HepG2 (cell line): Measurements from ENCODE around the gene DHX16. TPM values are rescaled to one million over a fixed set of nuclear protein-coding genes. Genes with fewer than 3 reads are reported as not detected.

Experiments used
- BCLAF1 ChIP-seq: fragments of 450-650 bp; IDR thresholded peaks from 2 replicates; pipeline ENCODE4 v1.6.1; 2017; ENCODE audit warnings: mild to moderate bottlenecking
- BRCA1 ChIP-seq: sonication (generic); formaldehyde crosslinking; IDR thresholded peaks from 2 replicates; pipeline ENCODE4 v1.4.0; 2020; ENCODE audit warnings: missing genetic modification reagents
- ELK4 ChIP-seq: sonication (generic); formaldehyde crosslinking; IDR thresholded peaks from 2 replicates; pipeline ENCODE4 v1.9.0; 2021; ENCODE audit warnings: missing genetic modification reagents, borderline replicate concordance
- HNF4A ChIP-seq: sonication (generic); formaldehyde crosslinking; IDR thresholded peaks from 2 replicates; pipeline ENCODE4 v1.4.0; 2020; ENCODE audit warnings: missing genetic modification reagents
- MYC ChIP-seq: sonication (generic); formaldehyde crosslinking; IDR thresholded peaks from 2 replicates; pipeline ENCODE4 v1.9.0; 2021; ENCODE audit warnings: missing genetic modification reagents, borderline replicate concordance
- NFYC ChIP-seq: IDR thresholded peaks from 2 replicates; pipeline ENCODE4 v1.6.1; 2016; ENCODE audit warnings: missing genetic modification reagents, missing compliant biosample characterization
- NR0B2 ChIP-seq: sonication (generic); formaldehyde crosslinking; IDR thresholded peaks from 2 replicates; pipeline ENCODE4 v1.4.0; 2020; ENCODE audit warnings: mild to moderate bottlenecking, missing genetic modification reagents
- POLR2A ChIP-seq, 2 experiments: IDR thresholded peaks; 2 replicates each; pipeline ENCODE4 v1.6.1; 2011; ENCODE audit warnings: low read depth in 2 of 2, low read length in 2 of 2, mild to moderate bottlenecking in 1 of 2, moderate library complexity in 1 of 2; ENCODE audit not compliant: insufficient read depth in 1 of 2
- RXRA ChIP-seq: sonication (generic); formaldehyde crosslinking; IDR thresholded peaks from 2 replicates; pipeline ENCODE4 v1.5.1; 2020; ENCODE audit warnings: missing genetic modification reagents
- SMARCE1 ChIP-seq: fragments of 450-650 bp; IDR thresholded peaks from 2 replicates; pipeline ENCODE4 v1.6.1; 2017; ENCODE audit warnings: borderline replicate concordance
- SYNCRIP ChIP-seq: fragments of 200-400 bp; formaldehyde crosslinking; IDR thresholded peaks from 2 replicates; pipeline ENCODE4 v1.6.1; 2018; ENCODE audit warnings: mild to moderate bottlenecking, low read depth, low read length; ENCODE audit not compliant: insufficient read depth
- TMF1 ChIP-seq: sonication (generic); formaldehyde crosslinking; IDR thresholded peaks from 2 replicates; pipeline ENCODE4 v1.8.1; 2022; ENCODE audit warnings: low read depth, missing genetic modification reagents
- ZBTB20 ChIP-seq: sonication (generic); formaldehyde crosslinking; IDR thresholded peaks from 2 replicates; pipeline ENCODE4 v1.8.1; 2023; ENCODE audit warnings: missing genetic modification reagents, low read depth, mild to moderate bottlenecking, borderline replicate concordance
- ZKSCAN1 ChIP-seq: fragments of 150-350 bp; IDR thresholded peaks from 2 replicates; pipeline ENCODE4 v1.6.1; 2014; ENCODE audit warnings: low read length
- ZNF253 ChIP-seq: sonication (generic); formaldehyde crosslinking; IDR thresholded peaks from 2 replicates; pipeline ENCODE4 v1.8.0; 2022; ENCODE audit warnings: mild to moderate bottlenecking, missing genetic modification reagents, borderline replicate concordance
- ZNF34 ChIP-seq: sonication (generic); formaldehyde crosslinking; IDR thresholded peaks from 2 replicates; pipeline ENCODE4 v1.4.0; 2020; ENCODE audit warnings: mild to moderate bottlenecking, missing genetic modification reagents, borderline replicate concordance
- ZNF362 ChIP-seq: sonication (generic); formaldehyde crosslinking; IDR thresholded peaks from 2 replicates; pipeline ENCODE4 v1.4.0; 2020; ENCODE audit warnings: missing genetic modification reagents, mild to moderate bottlenecking, borderline replicate concordance
- ZNF629 ChIP-seq: sonication (generic); formaldehyde crosslinking; conservative IDR thresholded peaks from 2 replicates; pipeline ENCODE4 v1.5.0; 2020; ENCODE audit warnings: missing genetic modification reagents
- ZNF672 ChIP-seq: sonication (generic); formaldehyde crosslinking; IDR thresholded peaks from 2 replicates; pipeline ENCODE4 v1.8.1; 2022; ENCODE audit warnings: missing genetic modification reagents
- ZNF737 ChIP-seq: sonication (generic); formaldehyde crosslinking; IDR thresholded peaks from 2 replicates; pipeline ENCODE4 v1.5.0; 2020; ENCODE audit warnings: missing genetic modification reagents, mild to moderate bottlenecking, borderline replicate concordance
- ZNF740 ChIP-seq: sonication (generic); formaldehyde crosslinking; IDR thresholded peaks from 2 replicates; pipeline ENCODE4 v1.4.0; 2020; ENCODE audit warnings: missing genetic modification reagents
- ZNF878 ChIP-seq: sonication (generic); formaldehyde crosslinking; IDR thresholded peaks from 2 replicates; pipeline ENCODE4 v1.8.1; 2023; ENCODE audit warnings: mild to moderate bottlenecking, missing genetic modification reagents, moderate library complexity
- polyA plus RNA-seq, 8 experiments: library from polyadenylated mRNA; depleted of rRNA in 3 of 8; stranded (reverse) in 7 of 8; unstranded in 1 of 8; fragments of >200 nt; fragmentation: Illumina TruSeq in 4 of 8; extraction: Trizol in 4 of 8; gene quantifications; 2 replicates each; pipeline versions ENCODE4 v1.2.1 to v1.2.3, GENCODE V29; 2011 to 2016; ENCODE audit warnings: low read depth in 4 of 8, missing spikeins in 1 of 8, mixed read lengths in 1 of 8; ENCODE audit not compliant: insufficient read depth in 1 of 8
- total RNA-seq, 5 experiments: library from RNA; depleted of rRNA; stranded (reverse); fragments of >200 nt; fragmentation: Illumina TruSeq; extraction: Trizol; gene quantifications; 2 replicates each; pipeline ENCODE4 v1.2.3, GENCODE V29; 2016; ENCODE audit warnings: low read depth in 1 of 5

DHX16 gene
- total and polyA plus RNA-seq, 2 of the 13 experiments (the other 11 are each of a cell fraction or from before 2014, with no cell fraction given): 57.0 to 58.5 TPM

- TF ChIP-seq NFYC (CRISPR knock-in tag) (0 out of 2 replicates have a peak, but pooled peaks have one; percentile 18), SYNCRIP (no peak), BRCA1 (CRISPR knock-in tag) (no peak; the same call in 1 of the 2 replicates), HNF4A (CRISPR knock-in tag) (peak; percentile 99), BCLAF1 (no peak), ZBTB20 (CRISPR knock-in tag) (peak; percentile 78; the same call in 1 of the 2 replicates), TMF1 (peak; percentile 45; the same call in 1 of the 2 replicates), ZNF740 (CRISPR knock-in tag) (no peak), NR0B2 (CRISPR knock-in tag) (no peak), ZNF34 (CRISPR knock-in tag) (no peak), ELK4 (no peak), ZNF672 (CRISPR knock-in tag) (no peak), MYC (peak; percentile 93), SMARCE1 (no peak), ZNF253 (CRISPR knock-in tag) (no peak), ZNF737 (CRISPR knock-in tag) (no peak; the same call in 1 of the 2 replicates), ZNF878 (CRISPR knock-in tag) (peak; percentile 79; the same call in 1 of the 2 replicates), ZKSCAN1 (no peak), ZNF629 (peak; percentile 11; the same call in 1 of the 2 replicates), POLR2A (IDR thresholded peaks at IDR 0.05; ENCODE audit: insufficient read depth in 1 of 2, low read depth in 2 of 2, low read length in 2 of 2) (no peak; a peak in 1 of 4 replicates), RXRA (CRISPR knock-in tag) (peak; percentile 91), ZNF362 (peak; percentile 76)
Measured at GRCh38 chr6:30654798-30655742, 17.7 kb downstream of the DHX16 start (continued).
